Measurements from ENCODE around the gene ZCCHC2.

GRCh38 chr18:62512532-62512931 lies 10.3 kb upstream of the ZCCHC2 start:
- no peak for TF ChIP-seq ATF2 (CRISPR knock-in tag; IDR thresholded peaks at IDR 0.05)
- no peak for TF ChIP-seq CTCF (IDR thresholded peaks at IDR 0.05 in 2 of 3, conservative IDR thresholded peaks at IDR 0.05 in 1 of 3; ENCODE audit: insufficient read depth in 2 of 3, low read depth in 1 of 3, low read length in 3 of 3)

Measured in K562 (cell line).